Testis (tissue), 3 donors: ENCODE measurements around the gene SERP2. TPM values are rescaled to one million over a fixed set of nuclear protein-coding genes. Genes with fewer than 3 reads are reported as not detected.
A peak's percentile ranks its signal among the peaks of the same experiment; 100 is the strongest.

Experiments used
- DNase-seq: peaks from one replicate; pipeline ENCODE4 v3.0.0-alpha.2; 2019
- H3K27ac ChIP-seq, 2 donors: fragments of 200-600 bp; sonication (generic); one replicate each; pipeline ENCODE4 v1.5.1; 2019
- H3K27me3 ChIP-seq: fragments of 200-600 bp; sonication (generic); one replicate; pipeline ENCODE4 v1.5.1; 2019
- H3K36me3 ChIP-seq: fragments of 200-600 bp; sonication (generic); one replicate; pipeline ENCODE4 v1.5.1; 2017; ENCODE audit warnings: low read depth; ENCODE audit errors: missing control alignments
- H3K4me1 ChIP-seq: fragments of 200-600 bp; sonication (generic); one replicate; pipeline ENCODE4 v1.5.1; 2019
- H3K4me3 ChIP-seq, 2 donors: fragments of 200-600 bp; sonication (generic); one replicate each; pipeline ENCODE4 v1.5.1; 2017 to 2019
- H3K9me3 ChIP-seq: fragments of 200-600 bp; sonication (generic); one replicate; pipeline ENCODE4 v1.5.1; 2017
- POLR2A ChIP-seq: fragments of 450-650 bp; IDR thresholded peaks from one replicate; pipeline ENCODE4 v1.6.1; 2017; ENCODE audit warnings: antibody characterized with exemption, mild to moderate bottlenecking, moderate library complexity
- WGBS, 2 donors: methylation state at CpG; one replicate each; pipeline ENCODE4 v1.1.5; 2018; 5-methylcytosine and 5-hydroxymethylcytosine counted together
- intact Hi-C: fragments of 100-400 bp; cut with DNase I; formaldehyde crosslinking; loops from one replicate; pipeline ENCODE4 v1.15.1; 2023; ENCODE audit warnings: low total_unique reads
- polyA plus RNA-seq: library from polyadenylated mRNA; stranded (reverse); fragments of 350-450 nt; fragmentation: Illumina TruSeq; extraction: RNeasy Lipid Tissue Mini Kit (QIAGEN cat#74804); gene quantifications from one replicate; pipeline ENCODE4 v1.2.3, GENCODE V29; 2014; ENCODE audit warnings: low read depth, low replicate concordance; ENCODE audit not compliant: insufficient read depth
- total RNA-seq, 2 donors: library from RNA; depleted of rRNA; stranded (reverse); fragments of >200 nt; gene quantifications; one replicate each; pipeline ENCODE4 v1.2.3, GENCODE V29; 2016
- TF ChIP-seq, protein P1 (sequence below), 3 experiments: fragments of 450-650 bp in 2 of 3; fragments of 200-600 bp in 1 of 3; sonication (generic) in 1 of 3; IDR thresholded peaks; one replicate each; pipeline ENCODE4 v1.5.1; 2016 to 2019; ENCODE audit warnings: antibody characterized with exemption in 3 of 3, mild to moderate bottlenecking in 2 of 3, moderate library complexity in 1 of 3

SERP2 gene
- total and polyA plus RNA-seq, 3 donors from 2014 or later: 23.5 to 59.2 (median 31.4) TPM

DNA sequence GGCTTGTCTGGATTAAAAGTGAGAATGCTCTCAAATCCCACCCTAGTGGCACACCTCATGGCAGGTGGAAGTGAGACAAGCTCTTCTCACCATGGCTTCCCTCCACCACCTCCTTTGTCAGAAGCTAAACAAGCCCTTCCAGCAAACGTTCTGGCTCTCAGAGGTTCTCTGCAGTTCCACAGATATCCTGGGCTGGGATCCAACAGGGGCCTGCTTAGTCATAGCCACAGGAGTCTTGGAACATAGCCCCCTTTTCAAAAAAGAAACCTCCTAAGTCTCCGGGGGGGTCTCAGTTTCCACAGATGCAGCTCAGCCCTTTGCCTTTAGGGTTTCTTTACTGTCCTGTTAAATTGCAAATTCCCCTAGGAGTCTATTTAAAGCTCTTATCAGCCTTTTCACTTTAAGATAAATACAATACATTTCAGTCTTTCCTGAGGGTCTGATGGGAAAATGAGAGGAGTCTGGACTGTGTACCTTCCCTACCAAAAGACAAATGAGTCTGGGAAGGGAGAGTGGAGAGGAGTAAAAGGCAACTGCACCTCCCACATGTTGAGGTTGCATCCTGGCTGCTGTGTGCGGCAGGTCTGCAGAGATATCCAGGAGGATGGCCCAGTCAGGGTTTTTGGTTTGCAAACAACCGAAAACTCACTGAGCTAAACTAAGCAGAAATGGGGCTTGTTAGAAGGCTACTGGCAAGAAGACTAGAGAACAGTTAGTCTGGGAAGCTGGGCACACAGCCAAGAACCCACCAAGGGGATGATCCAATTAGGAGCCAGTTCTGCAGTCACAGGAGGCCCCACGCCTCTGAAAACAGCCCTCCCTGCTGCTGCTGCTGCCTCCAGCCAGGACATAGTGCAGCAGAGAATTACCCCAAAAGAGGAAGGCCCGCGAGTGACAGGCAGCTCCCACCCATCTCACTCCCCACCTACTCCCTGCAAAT is 41.4 kb upstream of the SERP2 start:
- intact Hi-C loops: no loop called here
- WGBS, 2 donors: 29 to 35% methylated on average over 7 of the region's 7 CpGs

DNA sequence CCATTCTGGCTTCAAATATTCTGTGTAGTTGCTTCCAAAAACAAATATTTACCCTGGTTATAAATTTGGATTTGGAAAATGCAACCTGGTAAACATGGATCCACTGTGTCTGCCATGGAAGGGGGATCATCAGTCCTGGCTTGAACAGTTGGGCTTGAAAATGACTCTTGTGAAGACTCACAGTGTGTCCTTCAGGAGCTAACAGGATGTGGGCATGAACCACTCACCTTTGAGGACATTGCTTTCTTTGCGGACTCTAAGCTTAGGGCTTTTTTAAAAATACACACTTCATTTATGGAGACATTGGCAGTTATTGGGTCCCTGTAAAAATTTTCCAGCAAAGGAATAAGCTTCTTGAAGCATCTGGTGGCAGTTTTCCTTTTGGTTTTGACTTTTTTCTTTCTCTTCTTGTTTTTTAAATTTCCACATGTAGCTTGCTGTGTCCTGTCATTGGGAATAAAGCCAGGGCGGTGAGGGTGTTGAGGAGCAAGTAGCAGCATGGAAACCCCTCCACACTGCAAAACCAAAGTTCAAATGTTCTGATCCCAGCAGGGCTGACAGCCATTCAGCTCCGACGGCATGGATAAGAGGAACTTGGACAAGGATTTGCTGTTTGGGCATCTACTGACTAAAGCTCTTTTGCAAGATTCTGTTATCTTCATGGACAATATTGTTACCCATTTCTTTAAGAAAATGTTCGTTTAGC is 39.5 kb upstream of the SERP2 start:
- intact Hi-C loops: no loop called here
- Histone ChIP-seq H3K4me3 (no peak overlapping the region), H3K27me3 (no peaks in the 10 kb centered on the region), H3K36me3 (no peaks in the 10 kb centered on the region), H3K4me1 (peaks cover 13% of the 10 kb centered on the region), H3K9me3 (no peaks in the 10 kb centered on the region), H3K27ac (no peak overlapping the region)
- no peak for TF ChIP-seq POLR2A
- TF ChIP-seq, protein P1, sequence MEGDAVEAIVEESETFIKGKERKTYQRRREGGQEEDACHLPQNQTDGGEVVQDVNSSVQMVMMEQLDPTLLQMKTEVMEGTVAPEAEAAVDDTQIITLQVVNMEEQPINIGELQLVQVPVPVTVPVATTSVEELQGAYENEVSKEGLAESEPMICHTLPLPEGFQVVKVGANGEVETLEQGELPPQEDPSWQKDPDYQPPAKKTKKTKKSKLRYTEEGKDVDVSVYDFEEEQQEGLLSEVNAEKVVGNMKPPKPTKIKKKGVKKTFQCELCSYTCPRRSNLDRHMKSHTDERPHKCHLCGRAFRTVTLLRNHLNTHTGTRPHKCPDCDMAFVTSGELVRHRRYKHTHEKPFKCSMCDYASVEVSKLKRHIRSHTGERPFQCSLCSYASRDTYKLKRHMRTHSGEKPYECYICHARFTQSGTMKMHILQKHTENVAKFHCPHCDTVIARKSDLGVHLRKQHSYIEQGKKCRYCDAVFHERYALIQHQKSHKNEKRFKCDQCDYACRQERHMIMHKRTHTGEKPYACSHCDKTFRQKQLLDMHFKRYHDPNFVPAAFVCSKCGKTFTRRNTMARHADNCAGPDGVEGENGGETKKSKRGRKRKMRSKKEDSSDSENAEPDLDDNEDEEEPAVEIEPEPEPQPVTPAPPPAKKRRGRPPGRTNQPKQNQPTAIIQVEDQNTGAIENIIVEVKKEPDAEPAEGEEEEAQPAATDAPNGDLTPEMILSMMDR (IDR thresholded peaks at IDR 0.05): no peak
- no peak for DNase-seq
- WGBS, 2 donors: 74 to 78% methylated on average over 5 of the region's 5 CpGs

More for the DNA sequence above, 41.4 kb upstream of the SERP2 start:
- H3K4me3 ChIP-seq: no peak overlapping the region
- H3K9me3 ChIP-seq: no peaks in the 10 kb centered on the region
- H3K36me3 ChIP-seq: no peaks in the 10 kb centered on the region
- TF ChIP-seq, protein P1 (IDR thresholded peaks at IDR 0.05): no peak
- no peak for TF ChIP-seq POLR2A
- no peaks in the 10 kb centered on the region for H3K27me3 ChIP-seq
- H3K27ac ChIP-seq: no peak overlapping the region
- DNase-seq: peak; percentile 76
- peaks cover 13% of the 10 kb centered on the region for H3K4me1 ChIP-seq

DNA sequence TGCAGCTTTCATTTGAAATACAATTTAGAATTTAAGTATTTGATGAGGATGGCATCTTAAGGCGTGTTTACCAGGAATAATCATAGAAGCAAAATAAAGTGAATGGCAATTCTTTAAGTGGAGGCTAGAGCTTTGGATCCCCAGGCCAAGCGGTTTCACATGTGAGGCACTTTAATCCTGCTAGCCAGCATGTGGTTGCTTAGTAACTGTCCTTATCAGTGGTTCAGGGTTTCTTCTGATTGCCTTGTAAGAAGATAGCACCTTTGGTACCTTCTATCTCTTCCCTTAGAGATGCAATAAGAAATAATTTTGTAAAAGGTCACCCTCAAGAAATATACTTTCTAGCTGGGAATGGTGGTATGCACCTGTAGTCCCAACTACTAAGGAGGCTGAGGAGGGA is 38.9 kb upstream of the SERP2 start:
- Histone ChIP-seq H3K27me3 (no peaks in the 10 kb centered on the region), H3K4me1 (peaks cover 13% of the 10 kb centered on the region), H3K36me3 (no peaks in the 10 kb centered on the region), H3K4me3 (no peak overlapping the region), H3K27ac (no peak overlapping the region), H3K9me3 (no peaks in the 10 kb centered on the region)
- TF ChIP-seq, protein P1 (IDR thresholded peaks at IDR 0.05): no peak
- TF ChIP-seq POLR2A: no peak
- 88 to 92% methylated on average over 2 of the region's 2 CpGs for WGBS, 2 donors
- no peak for DNase-seq
- intact Hi-C loops: no loop called here

DNA sequence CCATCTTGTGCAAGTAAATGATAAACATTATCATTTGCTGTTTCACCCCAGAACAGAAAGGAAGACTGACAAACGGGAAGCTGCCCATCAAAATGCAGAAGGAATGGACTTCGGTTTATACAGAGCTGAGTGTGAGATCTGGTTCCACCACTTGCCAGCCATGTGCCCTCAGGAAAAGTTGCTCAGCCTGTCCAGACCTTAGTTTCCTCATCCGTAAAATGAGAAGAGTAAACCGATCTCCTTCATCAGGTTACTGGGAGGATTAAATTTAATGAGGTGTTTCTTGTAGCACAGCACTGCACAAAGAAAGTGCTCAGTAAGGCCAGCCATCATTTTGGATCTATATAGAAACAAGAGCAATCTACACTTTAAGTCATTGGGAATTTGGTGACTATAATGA is 36.7 kb upstream of the SERP2 start:
- Histone ChIP-seq H3K36me3 (no peaks in the 10 kb centered on the region), H3K27me3 (no peaks in the 10 kb centered on the region), H3K4me1 (peaks cover 7% of the 10 kb centered on the region), H3K27ac (no peak overlapping the region), H3K4me3 (no peak overlapping the region), H3K9me3 (no peaks in the 10 kb centered on the region)
- no peak for TF ChIP-seq POLR2A
- TF ChIP-seq, protein P1 (IDR thresholded peaks at IDR 0.05): no peak
- intact Hi-C loops: no loop called here
- no peak for DNase-seq
- 86 to 89% methylated on average over 4 of the region's 4 CpGs for WGBS, 2 donors
